Cortex of kidney (tissue), 1 donor: ENCODE results near the gene PLA2G15.

Experiments
- DNase-seq: peaks from one replicate; lab custom pipeline; 2025; lab: John Stamatoyannopoulos, UW

Gene PLA2G15

DNA sequence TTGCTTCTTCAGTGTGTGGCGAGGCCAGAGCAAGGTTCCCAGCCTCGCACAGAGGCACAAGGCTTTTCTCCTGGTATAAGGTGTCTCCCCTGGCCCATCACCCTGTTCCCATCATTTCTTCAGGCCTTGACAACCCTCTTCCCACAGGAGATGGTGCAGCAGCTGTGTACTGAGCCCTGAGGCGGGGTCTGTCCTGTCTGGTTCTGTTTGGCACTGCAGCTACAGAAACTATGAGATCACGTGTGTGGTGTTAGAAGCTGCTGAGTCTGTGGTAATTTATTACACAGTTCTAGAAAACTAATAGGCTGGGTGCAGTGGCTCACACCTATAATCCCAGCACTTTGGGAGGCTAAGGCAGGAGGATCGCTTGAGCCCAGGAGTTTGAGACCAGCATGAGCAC lies 7.2 kb downstream of the PLA2G15 start:
- DNase-seq: no peak

DNA sequence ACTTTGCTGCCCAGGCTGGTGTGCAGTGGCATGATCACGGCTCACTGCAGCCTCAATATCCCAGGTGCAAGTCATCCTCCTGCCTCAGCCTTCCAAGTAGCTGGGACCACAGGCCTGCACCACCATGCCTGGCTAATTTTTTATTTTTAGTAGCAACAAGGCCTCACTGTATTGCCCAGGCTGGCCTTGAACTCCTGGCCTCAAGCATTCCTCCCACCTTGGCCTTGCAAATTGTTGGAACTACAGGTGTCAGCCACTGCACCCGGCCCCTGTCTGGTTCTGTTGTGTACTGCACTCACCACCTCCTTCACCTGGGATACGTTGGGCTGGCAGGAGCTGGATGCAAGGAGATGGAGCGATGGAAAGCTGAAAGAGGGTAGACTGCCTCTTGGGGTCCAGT lies 8.5 kb downstream of the PLA2G15 start:
- DNase-seq: no peak

DNA sequence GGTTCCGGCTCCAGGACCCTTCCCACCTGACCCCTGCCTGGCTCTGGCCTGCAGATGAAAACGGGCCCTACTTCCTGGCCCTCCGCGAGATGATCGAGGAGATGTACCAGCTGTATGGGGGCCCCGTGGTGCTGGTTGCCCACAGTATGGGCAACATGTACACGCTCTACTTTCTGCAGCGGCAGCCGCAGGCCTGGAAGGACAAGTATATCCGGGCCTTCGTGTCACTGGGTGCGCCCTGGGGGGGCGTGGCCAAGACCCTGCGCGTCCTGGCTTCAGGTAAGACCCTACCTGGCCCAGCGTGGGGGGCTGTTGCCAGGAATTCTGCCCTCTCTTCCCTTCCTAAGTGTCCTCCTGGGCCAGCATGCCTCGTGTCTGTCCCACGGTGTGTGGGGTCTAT lies 10.5 kb downstream of the PLA2G15 start:
- DNase-seq: no peak

DNA sequence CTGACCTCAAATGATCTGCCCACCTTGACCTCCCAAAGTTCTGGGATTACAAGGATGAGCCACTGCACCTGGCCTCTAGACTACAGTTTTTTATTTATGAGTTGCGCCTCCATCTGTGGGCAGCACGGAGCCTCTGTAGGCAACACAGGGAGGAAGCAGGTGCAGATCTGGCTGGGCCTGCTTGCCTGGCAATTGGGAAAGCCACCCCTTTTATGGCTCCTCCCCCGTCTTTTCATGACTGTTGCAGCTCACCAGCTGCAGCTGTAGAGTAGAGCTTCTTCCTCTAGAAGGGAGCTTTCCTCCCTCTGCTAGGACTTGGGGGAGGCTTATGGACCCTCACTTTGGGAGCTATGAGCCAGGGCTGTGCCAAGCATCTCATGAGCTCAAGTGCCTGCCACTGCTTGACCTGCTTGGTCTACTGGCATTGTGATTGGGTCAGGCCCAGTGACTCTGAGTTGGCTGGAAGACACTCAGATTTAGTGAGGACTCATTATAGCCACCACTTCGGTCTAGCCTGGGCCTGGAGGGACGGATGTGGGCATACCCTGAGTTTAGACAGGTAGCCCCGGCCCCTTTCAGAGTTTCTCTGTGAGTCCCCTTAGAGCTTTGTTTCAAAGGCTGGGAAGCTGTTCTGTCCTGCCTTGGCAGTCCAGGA lies 12.2 kb downstream of the PLA2G15 start:
- DNase-seq: no peak

DNA sequence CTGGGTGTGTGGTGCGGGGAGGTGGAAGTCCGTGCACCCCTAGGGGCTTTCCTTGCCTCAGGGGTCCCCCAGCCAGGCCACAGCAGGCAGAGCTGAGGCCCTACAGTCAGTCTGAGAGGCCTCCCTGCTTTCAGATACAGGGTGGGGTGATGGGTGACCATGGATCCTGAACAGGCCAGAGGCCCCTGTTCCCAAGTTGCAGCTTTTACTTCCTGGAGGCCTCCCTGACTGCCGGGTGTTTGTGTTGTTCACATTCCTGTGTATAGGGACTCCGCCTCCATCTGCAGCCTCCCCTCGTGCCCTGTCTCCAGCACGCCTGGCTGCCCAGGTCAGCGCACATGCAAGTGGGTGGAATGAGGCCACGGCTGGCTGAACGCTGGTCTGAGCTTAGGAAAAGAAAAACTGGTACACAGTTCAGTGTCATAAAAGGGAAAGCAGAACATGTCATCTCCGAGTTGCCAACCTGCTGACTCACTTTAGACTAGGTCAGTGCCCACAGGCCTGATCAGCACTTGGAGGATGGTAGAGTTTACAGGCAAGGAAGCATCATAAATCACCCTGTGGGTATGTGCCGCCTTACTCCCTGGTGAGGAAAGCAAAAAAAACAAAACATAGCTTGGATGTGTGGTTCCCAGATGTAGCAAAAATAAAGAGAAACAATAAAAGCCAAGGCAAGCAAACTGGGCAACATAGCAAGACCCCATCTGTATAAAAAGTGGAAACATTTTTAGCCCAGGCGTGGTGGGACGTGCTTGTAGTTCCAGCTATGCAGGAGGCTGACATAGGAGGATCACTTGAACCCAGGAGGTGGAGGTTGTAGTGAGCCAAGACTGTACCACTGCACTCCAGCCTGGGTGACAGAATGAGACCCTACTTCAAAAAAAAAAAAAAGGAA lies 13.0 kb downstream of the PLA2G15 start:
- DNase-seq: no peak

DNA sequence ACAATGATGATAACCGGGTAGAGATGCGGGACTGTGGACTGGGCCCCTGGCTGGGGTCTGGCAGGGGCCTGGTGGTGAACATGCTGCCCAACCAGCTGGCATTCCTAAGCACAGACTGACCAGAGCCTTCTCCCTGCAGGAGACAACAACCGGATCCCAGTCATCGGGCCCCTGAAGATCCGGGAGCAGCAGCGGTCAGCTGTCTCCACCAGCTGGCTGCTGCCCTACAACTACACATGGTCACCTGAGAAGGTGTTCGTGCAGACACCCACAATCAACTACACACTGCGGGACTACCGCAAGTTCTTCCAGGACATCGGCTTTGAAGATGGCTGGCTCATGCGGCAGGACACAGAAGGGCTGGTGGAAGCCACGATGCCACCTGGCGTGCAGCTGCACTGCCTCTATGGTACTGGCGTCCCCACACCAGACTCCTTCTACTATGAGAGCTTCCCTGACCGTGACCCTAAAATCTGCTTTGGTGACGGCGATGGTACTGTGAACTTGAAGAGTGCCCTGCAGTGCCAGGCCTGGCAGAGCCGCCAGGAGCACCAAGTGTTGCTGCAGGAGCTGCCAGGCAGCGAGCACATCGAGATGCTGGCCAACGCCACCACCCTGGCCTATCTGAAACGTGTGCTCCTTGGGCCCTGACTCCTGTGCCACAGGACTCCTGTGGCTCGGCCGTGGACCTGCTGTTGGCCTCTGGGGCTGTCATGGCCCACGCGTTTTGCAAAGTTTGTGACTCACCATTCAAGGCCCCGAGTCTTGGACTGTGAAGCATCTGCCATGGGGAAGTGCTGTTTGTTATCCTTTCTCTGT lies 14.0 kb downstream of the PLA2G15 start:
- no peak for DNase-seq

DNA sequence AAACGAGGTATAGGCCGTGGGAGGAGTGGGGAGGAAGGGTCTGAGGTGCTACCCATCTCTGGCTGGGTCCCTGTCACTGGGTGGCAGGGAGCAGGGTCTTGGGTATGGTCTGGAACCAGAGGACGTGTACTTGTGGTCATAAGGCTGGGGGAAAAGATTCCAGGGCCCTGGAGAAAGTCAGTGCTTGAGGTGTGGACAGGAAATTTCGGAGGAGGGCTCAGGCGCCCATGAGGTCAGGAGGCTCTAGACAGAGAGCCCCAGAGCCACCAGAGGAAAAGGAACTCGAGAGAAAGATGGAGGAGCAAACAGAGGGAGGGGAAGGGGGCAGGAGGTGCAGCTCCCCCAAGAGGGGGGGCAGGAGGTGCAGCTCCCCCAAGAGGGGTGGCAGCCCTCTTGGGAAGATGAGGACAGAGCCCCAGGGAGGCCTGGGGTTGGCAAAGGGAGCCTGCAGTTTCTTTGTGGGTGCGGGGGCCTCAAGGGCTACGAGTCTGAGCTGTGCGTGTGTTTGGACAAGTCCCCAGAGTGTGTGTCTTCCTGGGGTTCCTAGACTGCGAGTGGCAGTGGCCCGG lies 18.5 kb downstream of the PLA2G15 start:
- DNase-seq: no peak

DNA sequence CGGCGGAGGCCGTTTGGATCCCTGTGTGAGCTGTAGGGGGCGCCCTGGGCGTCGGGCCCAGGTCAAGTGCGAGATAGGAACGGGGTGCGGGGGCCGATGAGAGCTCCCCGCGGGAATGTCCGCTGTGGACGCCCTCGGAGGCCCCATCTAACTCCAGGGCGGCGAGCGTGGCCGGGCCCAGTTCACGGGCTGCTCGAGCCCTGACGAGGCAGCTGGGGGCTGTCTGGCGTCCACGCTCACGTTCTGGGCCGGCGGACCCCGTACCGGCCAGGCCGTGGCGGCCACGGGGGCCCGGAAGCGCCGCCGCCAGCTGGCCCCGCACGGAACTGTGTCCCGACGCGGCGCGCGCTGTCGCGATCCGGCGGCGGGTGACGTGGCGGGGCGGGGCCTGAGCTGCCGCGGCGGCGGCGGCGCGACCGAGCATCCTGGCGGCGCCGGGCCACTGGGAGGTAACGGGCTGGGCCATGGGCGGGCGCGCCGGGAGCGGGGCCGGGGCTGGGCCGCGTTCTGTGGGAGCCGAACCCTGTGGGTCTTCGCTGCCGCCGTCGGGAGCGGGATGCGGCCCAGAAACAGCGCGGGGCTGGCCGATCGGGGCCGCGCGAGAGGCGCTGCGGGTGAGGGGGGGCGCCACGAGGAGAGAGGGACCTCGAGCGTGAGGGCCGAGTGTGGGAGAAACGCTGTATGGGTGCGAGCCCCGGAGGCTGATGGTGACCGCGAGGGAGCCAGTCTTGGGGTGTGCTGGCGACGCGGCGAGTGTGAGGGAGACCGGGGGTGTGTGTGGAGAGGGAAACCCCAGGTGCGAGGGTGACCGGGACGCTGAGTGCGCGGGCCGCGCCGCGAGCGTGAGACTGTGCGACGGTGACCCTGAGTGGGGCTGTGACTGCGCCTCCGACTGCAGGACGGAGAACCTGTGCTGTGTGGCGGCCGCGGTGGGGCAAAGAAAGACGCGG lies 19.2 kb downstream of the PLA2G15 start, which contains the start of gene SLC7A6:
SLC7A6 (plus strand) TSS at position 399 of the 950 bp plus-strand sequence. CDS start 10,201 bp downstream, outside the sequence.
- no peak for DNase-seq

DNA sequence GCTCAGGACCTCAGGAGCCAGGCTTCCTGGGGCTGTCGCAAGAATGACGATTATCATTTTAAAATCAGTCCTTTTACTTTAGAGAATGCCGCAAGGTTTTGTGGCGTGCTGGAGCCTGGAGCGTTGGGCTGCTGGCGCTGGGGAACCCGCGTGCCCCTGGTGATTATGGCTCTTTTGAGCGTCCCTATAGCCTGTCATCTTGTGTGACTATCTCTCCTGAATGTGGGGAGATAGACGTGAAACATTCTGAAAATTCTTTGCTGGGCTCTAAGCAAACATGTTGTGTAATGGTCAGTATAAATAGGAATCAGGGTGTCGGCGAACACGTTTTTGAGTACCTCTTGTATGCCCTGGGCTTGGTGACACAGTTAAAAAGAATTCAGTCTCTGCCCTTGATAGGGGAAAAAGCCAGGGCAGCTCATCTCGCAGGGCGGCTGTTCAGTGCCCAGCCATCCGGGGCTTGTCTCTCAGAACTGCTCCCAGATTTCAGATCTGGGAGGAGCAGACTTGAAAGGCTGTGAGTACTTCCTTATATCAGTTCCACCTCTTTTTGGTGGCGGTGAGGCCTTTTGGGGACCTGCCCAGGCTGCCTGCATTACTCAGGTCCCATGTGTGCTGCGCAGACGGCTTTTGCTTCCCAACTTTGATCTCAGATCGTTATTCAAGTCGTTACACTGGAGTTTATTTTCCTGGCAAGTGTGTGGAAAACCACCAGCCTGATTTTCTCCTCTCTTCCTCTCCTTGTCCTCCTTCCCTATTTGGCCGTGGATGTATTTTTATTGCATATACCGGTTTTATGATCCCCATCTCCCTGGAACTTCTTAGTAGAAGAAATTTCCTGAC lies 20.1 kb downstream of the PLA2G15 start:
- no peak for DNase-seq

DNA sequence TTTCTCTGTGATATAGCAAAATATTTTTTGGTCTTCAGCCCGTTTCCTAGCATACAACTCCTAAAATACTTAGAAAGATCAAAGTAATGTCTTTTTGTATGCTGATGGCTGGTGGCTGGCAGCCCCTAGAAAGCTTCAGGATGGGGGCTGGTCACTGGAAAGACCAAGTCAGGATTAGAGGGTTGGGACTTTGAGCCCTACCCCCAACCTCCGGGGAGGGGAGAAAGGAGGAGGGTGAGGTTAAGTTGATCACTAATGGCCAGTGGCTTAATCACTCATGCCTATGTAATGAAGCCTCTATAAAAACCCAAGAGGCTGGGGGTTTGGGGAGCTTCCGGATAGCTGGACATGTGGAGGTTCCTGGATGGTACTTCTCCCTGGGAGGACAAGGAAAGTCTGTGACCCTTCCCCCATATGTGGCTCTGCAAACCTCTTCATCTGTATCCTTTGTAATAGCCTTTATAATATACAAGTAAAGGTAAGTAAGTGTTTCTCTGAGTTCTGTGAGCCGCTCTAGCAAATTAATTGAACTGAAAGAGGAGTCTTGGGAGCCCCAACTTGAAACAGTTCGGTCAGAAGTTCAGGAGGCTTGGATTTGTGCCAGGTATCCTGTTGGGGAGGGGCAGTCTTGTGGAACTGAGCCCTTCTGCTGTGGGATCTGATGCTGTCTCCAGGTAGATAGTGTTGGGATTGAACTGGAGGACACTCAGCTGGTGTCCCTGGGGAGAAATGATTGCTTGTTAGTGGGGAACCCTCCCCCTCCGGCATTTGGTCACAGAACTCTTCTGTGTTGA lies 22.6 kb downstream of the PLA2G15 start:
- no peak for DNase-seq

DNA sequence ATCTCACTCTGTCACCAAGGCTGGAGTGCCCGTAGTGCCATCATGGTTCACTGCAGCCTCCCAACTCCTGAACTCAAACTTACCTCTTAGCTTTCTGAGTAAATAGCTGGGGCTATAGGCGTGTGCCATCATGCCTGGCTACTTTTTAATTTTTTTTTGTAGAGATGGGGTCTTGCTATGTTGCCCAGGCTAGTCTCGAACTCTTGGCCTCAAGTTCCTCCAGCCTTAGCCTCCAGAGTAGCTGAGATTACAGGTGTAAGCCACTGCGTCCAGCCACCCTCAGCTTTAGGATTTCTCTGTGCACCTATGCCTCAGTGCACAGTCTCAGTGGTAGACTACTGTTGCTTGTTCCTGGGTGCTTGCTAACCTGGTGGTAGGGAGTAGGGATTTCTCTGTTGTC lies 24.6 kb downstream of the PLA2G15 start:
- no peak for DNase-seq

DNA sequence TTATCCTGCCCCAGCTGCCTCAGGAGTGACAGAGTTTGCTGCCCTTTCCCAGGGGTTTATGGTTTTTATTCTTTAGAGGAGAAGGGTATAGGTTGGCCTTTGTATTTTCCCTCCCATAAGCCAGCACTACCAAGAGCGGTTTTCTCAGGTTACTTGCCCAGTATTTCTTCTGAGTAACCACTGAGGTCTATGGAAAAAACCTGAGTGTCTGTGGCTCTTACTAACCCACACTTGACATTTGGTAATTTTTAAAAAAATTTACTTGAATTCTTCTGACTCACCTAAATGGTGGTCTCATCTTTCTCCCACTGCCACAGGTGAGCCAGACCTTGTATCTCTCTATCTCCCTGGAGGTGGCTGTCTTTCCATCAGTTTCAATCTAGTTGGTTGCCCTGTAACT lies 25.2 kb downstream of the PLA2G15 start:
- no peak for DNase-seq

DNA sequence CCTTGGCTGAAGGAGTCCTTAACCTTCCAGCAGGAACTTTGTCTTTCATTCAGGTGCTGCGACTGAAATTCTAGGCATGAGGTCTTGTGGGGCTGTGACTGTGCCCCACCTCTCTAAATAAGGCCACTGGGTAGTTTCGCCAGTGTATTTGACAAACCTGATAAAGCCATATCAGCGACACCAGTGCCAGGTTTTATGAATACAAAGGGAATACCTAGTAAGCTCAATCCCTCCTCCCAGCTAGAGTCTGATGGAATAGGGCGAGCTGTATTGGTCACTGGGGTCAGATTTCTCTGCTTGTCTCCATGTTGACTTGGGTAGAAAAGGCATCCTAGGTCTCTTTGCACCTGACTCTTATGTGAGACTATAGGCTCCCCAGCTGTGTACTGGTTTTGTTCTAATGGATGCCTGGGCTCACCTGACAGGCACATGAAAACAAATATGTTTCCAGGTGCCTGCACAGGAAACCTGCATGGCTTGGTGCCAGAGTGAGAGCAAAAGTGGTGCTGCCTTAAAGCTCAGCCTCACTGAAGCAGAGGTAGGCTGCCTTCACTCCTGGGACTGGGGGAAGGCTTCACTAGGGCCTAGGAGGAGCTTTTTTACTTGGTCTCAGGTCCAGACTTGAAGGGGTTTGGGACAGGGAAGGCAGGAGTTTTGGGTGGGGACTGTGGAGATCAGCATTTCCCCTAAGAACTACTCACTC lies 27.5 kb downstream of the PLA2G15 start:
- no peak for DNase-seq

DNA sequence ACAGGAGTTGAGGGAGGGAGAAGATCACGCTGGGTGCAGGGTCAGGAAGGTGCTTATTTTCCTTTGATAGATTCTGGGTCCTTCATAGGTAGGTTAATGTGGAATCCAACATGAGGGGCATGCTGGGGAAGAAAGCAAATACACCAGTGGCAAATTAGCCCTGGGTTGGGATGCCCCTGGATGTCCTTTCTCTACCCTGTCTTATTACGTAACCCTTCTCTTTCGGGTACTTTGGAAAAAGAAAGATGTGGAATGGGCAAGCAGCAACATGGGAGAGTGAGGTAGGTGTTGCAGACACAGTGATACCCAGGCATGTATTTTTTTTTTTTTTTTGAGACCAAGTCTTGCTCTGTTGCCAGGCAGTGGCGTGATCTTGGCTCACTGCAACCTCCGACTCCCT lies 28.3 kb downstream of the PLA2G15 start:
- no peak for DNase-seq

DNA sequence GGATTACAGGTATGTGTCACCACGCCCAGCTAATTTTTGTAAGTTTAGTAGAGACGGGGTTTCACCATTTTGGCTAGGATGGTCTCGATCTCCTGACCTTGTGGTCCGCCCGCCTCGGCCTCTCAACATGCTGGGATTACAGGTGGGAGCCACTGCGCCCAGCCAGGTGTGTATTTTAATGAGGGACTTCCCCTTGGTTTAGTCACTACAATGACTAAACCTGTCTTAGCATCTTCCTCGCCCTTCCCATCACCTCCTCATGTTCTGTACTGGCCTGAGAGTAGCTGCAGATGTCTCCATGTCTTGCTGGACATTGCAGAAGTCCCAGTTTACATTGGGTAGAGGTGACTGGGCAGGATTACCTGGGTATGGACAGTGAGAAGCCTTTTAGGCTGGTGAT lies 28.7 kb downstream of the PLA2G15 start:
- no peak for DNase-seq

DNA sequence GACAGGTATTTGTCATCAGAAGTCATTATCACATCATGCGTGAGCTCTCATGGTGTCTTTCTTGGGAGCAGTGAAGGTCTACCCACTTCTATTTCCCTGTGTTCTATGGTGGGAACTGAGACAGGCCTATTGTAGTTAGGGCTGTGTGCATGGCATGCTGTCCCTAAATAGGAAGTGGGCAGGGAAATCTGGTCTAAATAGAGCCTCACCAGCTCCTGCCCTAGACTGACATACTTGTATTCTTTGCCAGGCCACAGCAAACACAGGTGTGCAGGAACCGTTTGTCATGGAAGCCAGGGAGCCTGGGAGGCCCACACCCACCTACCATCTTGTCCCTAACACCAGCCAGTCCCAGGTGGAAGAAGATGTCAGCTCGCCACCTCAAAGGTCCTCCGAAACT lies 29.3 kb downstream of the PLA2G15 start:
- no peak for DNase-seq

DNA sequence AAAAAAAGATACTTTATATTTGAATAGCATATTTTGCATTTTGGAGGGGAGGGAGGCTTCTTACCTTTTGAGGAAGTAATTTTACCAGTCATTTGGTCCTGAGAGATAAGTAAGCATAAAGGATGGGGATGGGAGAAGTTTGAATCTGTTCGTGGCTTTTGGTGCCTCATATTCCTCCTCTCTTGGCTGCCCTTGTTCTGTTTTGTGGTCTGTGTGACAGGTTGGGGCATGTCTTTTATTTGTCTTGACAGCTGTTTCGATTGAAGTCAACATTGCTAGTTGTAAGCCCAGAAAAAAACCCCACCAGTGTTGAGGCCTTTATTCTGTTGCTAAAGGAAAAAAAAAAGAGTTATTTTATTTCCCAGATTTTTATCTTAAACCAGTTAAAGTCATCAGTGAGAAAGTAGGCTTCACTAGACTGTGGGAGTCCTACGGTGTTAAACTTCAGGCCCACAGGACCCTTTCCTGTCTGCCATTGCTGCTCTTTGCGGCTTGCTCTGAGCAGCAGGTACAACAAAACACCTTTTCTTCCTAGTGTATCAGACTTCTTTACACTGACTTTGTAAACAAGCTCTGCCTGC lies 30.5 kb downstream of the PLA2G15 start:
- no peak for DNase-seq

DNA sequence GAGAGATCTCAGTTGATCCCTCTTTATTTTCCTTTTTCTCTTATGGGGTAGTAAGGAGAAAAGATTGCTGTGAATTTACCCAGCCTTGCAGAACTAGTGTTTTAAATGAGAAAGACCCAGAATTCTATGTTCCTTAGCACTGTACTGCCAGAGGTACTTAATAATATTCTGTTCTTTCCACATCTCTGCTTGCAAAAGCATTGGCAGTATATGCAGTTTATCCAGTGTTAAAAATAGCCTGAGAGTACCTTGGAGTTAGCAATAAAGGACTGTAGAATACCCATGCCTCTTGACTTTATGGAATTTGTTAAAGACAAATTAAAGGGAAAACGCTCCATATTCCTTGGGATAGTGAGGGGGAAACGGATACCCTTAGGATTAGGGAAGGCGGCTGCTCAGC lies 31.1 kb downstream of the PLA2G15 start:
- DNase-seq: no peak
